Keratinocyte (primary cell): ENCODE data around the gene TSPAN4. TPM values are rescaled to one million over a fixed set of nuclear protein-coding genes. Genes with fewer than 3 reads are reported as not detected.

ENCODE experiments used
- DNase-seq: peaks from one replicate; pipeline ENCODE4 v3.0.0-alpha.2; 2011; ENCODE audit warnings: low read depth, missing footprints, low spot score
- FAIRE-seq: peaks from 2 replicates; lab custom pipeline; 2011; peaks lifted over from hg19 to GRCh38; lab: Jason Lieb, UNC
- H2AFZ ChIP-seq: 2 replicates; pipeline ENCODE4 v1.6.0; 2012; ENCODE audit warnings: low read length, control low read depth, inconsistent platforms; ENCODE audit not compliant: control insufficient read depth
- H3K27ac ChIP-seq: 2 replicates; pipeline ENCODE4 v1.5.1; 2011; ENCODE audit warnings: low read length; ENCODE audit not compliant: control insufficient read depth, insufficient read depth
- H3K27me3 ChIP-seq: 3 replicates; pipeline ENCODE4 v1.6.0; 2011; ENCODE audit warnings: low read length; ENCODE audit not compliant: control insufficient read depth, insufficient read depth; ENCODE audit errors: extremely low read depth
- H3K36me3 ChIP-seq, 2 experiments: 2 replicates in 1 of 2; 3 replicates in 1 of 2; pipeline ENCODE4 v1.5.1; 2011; ENCODE audit warnings: low read length in 2 of 2, mild to moderate bottlenecking in 1 of 2; ENCODE audit not compliant: control insufficient read depth in 2 of 2, insufficient read depth in 2 of 2; ENCODE audit errors: extremely low read depth in 1 of 2
- H3K4me1 ChIP-seq: 3 replicates; pipeline ENCODE4 v1.5.1; 2011; ENCODE audit warnings: low read length; ENCODE audit not compliant: control insufficient read depth, insufficient read depth; ENCODE audit errors: extremely low read depth
- H3K4me2 ChIP-seq: 3 replicates; pipeline ENCODE4 v1.6.0; 2011; ENCODE audit warnings: low read depth, low read length; ENCODE audit not compliant: control insufficient read depth, insufficient read depth; ENCODE audit errors: extremely low read depth
- H3K4me3 ChIP-seq, 3 experiments: fragments of 200-600 bp in 1 of 3; sonication (generic) in 1 of 3; 2 replicates in 2 of 3; 3 replicates in 1 of 3; pipeline ENCODE4 v1.5.1; 2011 to 2016; ENCODE audit warnings: low read length in 3 of 3, mild to moderate bottlenecking in 3 of 3, control low read depth in 2 of 3, inconsistent platforms in 1 of 3, low read depth in 1 of 3, mixed read lengths in 1 of 3, mixed run types in 1 of 3, moderate library complexity in 1 of 3; ENCODE audit not compliant: control insufficient read depth in 2 of 3, insufficient read depth in 2 of 3; ENCODE audit errors: extremely low read depth in 1 of 3
- H3K79me2 ChIP-seq: 2 replicates; pipeline ENCODE4 v1.6.0; 2012; ENCODE audit warnings: low read length; ENCODE audit not compliant: control insufficient read depth, insufficient read depth
- H3K9ac ChIP-seq: 3 replicates; pipeline ENCODE4 v1.6.0; 2011; ENCODE audit warnings: low read length; ENCODE audit not compliant: control insufficient read depth, insufficient read depth; ENCODE audit errors: extremely low read depth
- H3K9me1 ChIP-seq: 3 replicates; pipeline ENCODE4 v1.6.0; 2011; ENCODE audit warnings: low read length; ENCODE audit not compliant: control insufficient read depth, insufficient read depth; ENCODE audit errors: extremely low read depth
- H3K9me3 ChIP-seq: 2 replicates; pipeline ENCODE4 v1.5.1; 2012; ENCODE audit warnings: low read depth, low read length; ENCODE audit not compliant: control insufficient read depth
- H4K20me1 ChIP-seq: 3 replicates; pipeline ENCODE4 v1.6.0; 2011; ENCODE audit warnings: low read length; ENCODE audit not compliant: control insufficient read depth, insufficient read depth; ENCODE audit errors: extremely low read depth
- EZH2 ChIP-seq: IDR thresholded peaks from one replicate; pipeline ENCODE4 v1.6.1; 2012; ENCODE audit warnings: inconsistent platforms, mild to moderate bottlenecking, low read length, moderate library complexity
- dilution Hi-C: fragments of 300-500 bp; cut with MboI; formaldehyde crosslinking; loops from one replicate; pipeline ENCODE4 v1.7.0; 2020; ENCODE audit warnings: low sequenced_read_pairs; ENCODE audit not compliant: extremely low pct_ligation_motif_present
- polyA plus RNA-seq, 5 experiments: library from polyadenylated mRNA; depleted of rRNA in 3 of 5; stranded (reverse) in 3 of 5; stranded (forward) in 1 of 5; unstranded in 1 of 5; fragments of >200 nt; gene quantifications; 1 replicate in 1 of 5; 2 replicates in 3 of 5; 3 replicates in 1 of 5; pipeline versions ENCODE4 v1.2.1 to v1.2.3, GENCODE V29; 2011 to 2012; ENCODE audit warnings: missing spikeins in 2 of 5, low read depth in 1 of 5, low replicate concordance in 1 of 5
- TF ChIP-seq, protein P1 (sequence below), 3 experiments: IDR thresholded peaks in 1 of 3; conservative IDR thresholded peaks in 1 of 3; optimal IDR thresholded peaks in 1 of 3; 2 replicates in 2 of 3; 3 replicates in 1 of 3; pipeline versions ENCODE3 to v1.5.1; 2011; ENCODE audit warnings: low read length in 3 of 3, mild to moderate bottlenecking in 3 of 3, moderate library complexity in 2 of 3, control low read depth in 1 of 3, inconsistent platforms in 1 of 3; ENCODE audit not compliant: insufficient read depth in 2 of 3; ENCODE audit errors: extremely low read depth in 1 of 3

The TSPAN4 gene
- polyA plus RNA-seq, 1 donor (not counting 4 experiments of a cell fraction or from before 2014, with no cell fraction given), result 42.1 TPM

DNA sequence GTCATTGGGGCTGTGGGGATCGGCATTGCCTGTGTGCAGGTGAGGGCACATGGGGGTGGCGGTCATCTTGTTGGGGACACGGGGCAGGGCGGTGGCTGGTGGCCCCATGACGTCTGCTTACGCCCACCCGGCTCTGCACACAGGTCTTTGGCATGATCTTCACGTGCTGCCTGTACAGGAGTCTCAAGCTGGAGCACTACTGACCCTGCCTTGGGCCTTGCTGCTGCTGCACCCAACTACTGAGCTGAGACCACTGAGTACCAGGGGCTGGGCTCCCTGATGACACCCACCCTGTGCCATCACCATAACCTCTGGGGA lies 4.7 kb upstream of the TSPAN4 start:
- Histone ChIP-seq H3K27ac (no peak overlapping the region), H3K9me3 (no peaks in the 10 kb centered on the region), H3K9me1 (peaks cover 3% of the 10 kb centered on the region), H4K20me1 (peaks cover 21% of the 10 kb centered on the region), H3K27me3 (no peaks in the 10 kb centered on the region), H3K4me3 (no peak overlapping the region), H2AFZ (no peak overlapping the region), H3K79me2 (peaks cover 73% of the 10 kb centered on the region), H3K4me2 (no peak overlapping the region), H3K4me1 (peaks cover 35% of the 10 kb centered on the region), H3K9ac (no peak overlapping the region), H3K36me3 (peaks cover 28 to 30% of the 10 kb centered on the region in 2 experiments)
- dilution Hi-C loops, result no loop called here
- FAIRE-seq (no peak), DNase-seq (no peak)
- TF ChIP-seq, protein P1, sequence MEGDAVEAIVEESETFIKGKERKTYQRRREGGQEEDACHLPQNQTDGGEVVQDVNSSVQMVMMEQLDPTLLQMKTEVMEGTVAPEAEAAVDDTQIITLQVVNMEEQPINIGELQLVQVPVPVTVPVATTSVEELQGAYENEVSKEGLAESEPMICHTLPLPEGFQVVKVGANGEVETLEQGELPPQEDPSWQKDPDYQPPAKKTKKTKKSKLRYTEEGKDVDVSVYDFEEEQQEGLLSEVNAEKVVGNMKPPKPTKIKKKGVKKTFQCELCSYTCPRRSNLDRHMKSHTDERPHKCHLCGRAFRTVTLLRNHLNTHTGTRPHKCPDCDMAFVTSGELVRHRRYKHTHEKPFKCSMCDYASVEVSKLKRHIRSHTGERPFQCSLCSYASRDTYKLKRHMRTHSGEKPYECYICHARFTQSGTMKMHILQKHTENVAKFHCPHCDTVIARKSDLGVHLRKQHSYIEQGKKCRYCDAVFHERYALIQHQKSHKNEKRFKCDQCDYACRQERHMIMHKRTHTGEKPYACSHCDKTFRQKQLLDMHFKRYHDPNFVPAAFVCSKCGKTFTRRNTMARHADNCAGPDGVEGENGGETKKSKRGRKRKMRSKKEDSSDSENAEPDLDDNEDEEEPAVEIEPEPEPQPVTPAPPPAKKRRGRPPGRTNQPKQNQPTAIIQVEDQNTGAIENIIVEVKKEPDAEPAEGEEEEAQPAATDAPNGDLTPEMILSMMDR (optimal IDR thresholded peaks at IDR 0.05 in 1 of 3, IDR thresholded peaks at IDR 0.05 in 1 of 3, conservative IDR thresholded peaks at IDR 0.05 in 1 of 3; ENCODE audit: extremely low read depth in 1 of 3, insufficient read depth in 2 of 3, low read length in 3 of 3), result no peak
- no peak for TF ChIP-seq EZH2

DNA sequence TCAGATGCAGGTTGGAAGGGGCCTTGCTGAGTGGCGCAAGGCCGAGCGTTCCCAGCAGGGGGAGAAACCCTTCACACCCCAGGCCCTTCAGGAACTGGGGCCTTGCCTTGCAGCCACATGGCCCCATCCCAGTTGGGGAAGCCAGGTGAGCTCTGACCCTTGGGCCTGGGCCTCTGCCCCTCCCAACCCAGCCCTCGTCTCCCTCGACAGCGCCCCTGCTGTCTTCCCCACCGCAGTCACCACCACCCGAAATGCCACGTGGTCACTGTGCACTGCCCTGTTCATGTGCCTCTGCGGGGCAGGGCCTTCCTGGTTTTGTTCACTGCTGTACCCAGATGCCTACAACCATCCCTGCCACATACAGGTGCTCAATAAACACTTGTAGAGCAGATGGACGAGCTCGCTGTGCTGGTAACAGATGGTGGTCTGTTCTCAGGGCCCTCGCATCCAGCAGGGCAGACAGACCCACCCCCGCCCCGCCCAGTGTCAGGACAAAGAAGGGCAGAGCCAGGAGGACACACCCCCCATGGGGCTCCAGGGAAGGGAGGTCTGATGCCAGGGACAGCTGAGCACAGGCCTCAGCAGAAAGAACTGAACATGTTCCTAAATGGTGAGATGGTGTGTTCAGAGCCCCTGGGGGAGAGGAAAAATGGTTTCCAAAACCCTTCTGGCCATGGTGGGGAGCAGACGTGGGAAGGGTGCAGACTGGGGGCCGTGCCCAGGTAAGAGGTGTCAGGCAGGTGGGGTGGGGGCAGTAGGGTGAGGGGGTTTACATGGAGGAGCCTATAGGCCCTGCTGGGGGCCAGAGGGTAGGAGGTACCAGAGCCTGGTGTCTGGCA lies 4.0 kb upstream of the TSPAN4 start:
- Histone ChIP-seq H4K20me1 (peaks cover 21% of the 10 kb centered on the region), H3K9me1 (peaks cover 3% of the 10 kb centered on the region), H3K9me3 (no peaks in the 10 kb centered on the region), H3K79me2 (peaks cover 70% of the 10 kb centered on the region), H3K4me3 (no peak overlapping the region), H3K36me3 (peaks cover 28 to 30% of the 10 kb centered on the region in 2 experiments), H3K27me3 (no peaks in the 10 kb centered on the region), H3K4me1 (peaks cover 35% of the 10 kb centered on the region), H3K9ac (peak overlapping the region; percentile 15), H3K4me2 (no peak overlapping the region), H3K27ac (no peak overlapping the region), H2AFZ (no peak overlapping the region)
- dilution Hi-C loops, result no loop called here
- TF ChIP-seq, protein P1 (optimal IDR thresholded peaks at IDR 0.05 in 1 of 3, IDR thresholded peaks at IDR 0.05 in 1 of 3, conservative IDR thresholded peaks at IDR 0.05 in 1 of 3; ENCODE audit: extremely low read depth in 1 of 3, insufficient read depth in 2 of 3, low read length in 3 of 3), result peak in 1 of 3 experiments; percentile 42
- no peak for TF ChIP-seq EZH2
- DNase-seq (no peak), FAIRE-seq (no peak)
